HepG2 (cell line): ENCODE data around the gene MFSD11. TPM values are rescaled to one million over a fixed set of nuclear protein-coding genes. Genes with fewer than 3 reads are reported as not detected.

Experiments used
- ARNT ChIP-seq: fragments of 450-650 bp; IDR thresholded peaks from 2 replicates; pipeline ENCODE4 v1.6.1; 2017
- KIAA2018 ChIP-seq: sonication (generic); formaldehyde crosslinking; IDR thresholded peaks from 2 replicates; pipeline ENCODE4 v1.5.0; 2020; ENCODE audit warnings: mild to moderate bottlenecking, missing genetic modification reagents, borderline replicate concordance
- TCF7 ChIP-seq: sonication (generic); IDR thresholded peaks from 2 replicates; pipeline ENCODE4 v1.6.1; 2016; ENCODE audit warnings: antibody characterized with exemption, low read depth
- TCF7L2 ChIP-seq: IDR thresholded peaks from 2 replicates; pipeline ENCODE4 v1.6.1; 2011; ENCODE audit warnings: mild to moderate bottlenecking, low read depth, low read length, moderate library complexity
- XBP1 ChIP-seq: sonication (generic); formaldehyde crosslinking; IDR thresholded peaks from 2 replicates; pipeline ENCODE4 v1.5.0; 2020; ENCODE audit warnings: missing genetic modification reagents
- ZFAT ChIP-seq: sonication (generic); formaldehyde crosslinking; conservative IDR thresholded peaks from 2 replicates; pipeline ENCODE4 v1.8.1; 2023; ENCODE audit warnings: missing genetic modification reagents, inconsistent platforms
- ZKSCAN5 ChIP-seq: sonication (generic); formaldehyde crosslinking; IDR thresholded peaks from 2 replicates; pipeline ENCODE4 v1.5.1; 2020; ENCODE audit warnings: mild to moderate bottlenecking, missing genetic modification reagents
- ZNF280D ChIP-seq: sonication (generic); formaldehyde crosslinking; IDR thresholded peaks from 2 replicates; pipeline ENCODE4 v1.5.1; 2020; ENCODE audit warnings: mild to moderate bottlenecking, missing genetic modification reagents
- ZNF530 ChIP-seq: sonication (generic); formaldehyde crosslinking; IDR thresholded peaks from 2 replicates; pipeline ENCODE4 v1.5.0; 2020; ENCODE audit warnings: low read depth, mild to moderate bottlenecking, missing genetic modification reagents
- ZNF646 ChIP-seq: sonication (generic); formaldehyde crosslinking; IDR thresholded peaks from 2 replicates; pipeline ENCODE4 v1.9.0; 2021; ENCODE audit warnings: mild to moderate bottlenecking, missing genetic modification reagents
- polyA plus RNA-seq, 8 experiments: library from polyadenylated mRNA; depleted of rRNA in 3 of 8; stranded (reverse) in 7 of 8; unstranded in 1 of 8; fragments of >200 nt; fragmentation: Illumina TruSeq in 4 of 8; extraction: Trizol in 4 of 8; gene quantifications; 2 replicates each; pipeline versions ENCODE4 v1.2.1 to v1.2.3, GENCODE V29; 2011 to 2016; ENCODE audit warnings: low read depth in 4 of 8, missing spikeins in 1 of 8, mixed read lengths in 1 of 8; ENCODE audit not compliant: insufficient read depth in 1 of 8
- total RNA-seq, 5 experiments: library from RNA; depleted of rRNA; stranded (reverse); fragments of >200 nt; fragmentation: Illumina TruSeq; extraction: Trizol; gene quantifications; 2 replicates each; pipeline ENCODE4 v1.2.3, GENCODE V29; 2016; ENCODE audit warnings: low read depth in 1 of 5

The MFSD11 gene
- total and polyA plus RNA-seq, 2 of the 13 experiments (the other 11 are each of a cell fraction or from before 2014, with no cell fraction given): 26.1 to 36.3 TPM

GRCh38 chr17:76737082-76737675 lies 740 bp upstream of the MFSD11 start, which contains the start of gene SRSF2 (continued):
- no peak for TF ChIP-seq ZNF646 (CRISPR knock-in tag)
- TF ChIP-seq ZKSCAN5 (CRISPR knock-in tag): peak; percentile 65; the same call in 1 of the 2 replicates
- TF ChIP-seq ZNF530 (CRISPR knock-in tag): peak; percentile 80; the same call in 1 of the 2 replicates
- TF ChIP-seq ZFAT (CRISPR knock-in tag): peak; percentile 88; the same call in 1 of the 2 replicates
- no peak; the same call in 1 of the 2 replicates for TF ChIP-seq TCF7
- no peak for TF ChIP-seq ARNT
- no peak for TF ChIP-seq TCF7L2
- no peak for TF ChIP-seq KIAA2018 (CRISPR knock-in tag)
- peak; percentile 75 for TF ChIP-seq ZNF280D (CRISPR knock-in tag)
- TF ChIP-seq XBP1: peak; percentile 88; the same call in 1 of the 2 replicates
